NCI-H345 treated with DMSO at 0.1 percent for 48 hours (cell line): ENCODE results near the gene TXNL4B.

Experiments used
- DNase-seq: peaks from one replicate; lab custom pipeline; 2025; ENCODE audit not compliant: unreplicated experiment; lab: John Stamatoyannopoulos, UW

Gene TXNL4B

GRCh38 chr16:72093448-72094265, at the start of gene TXNL4B, which contains the start of gene DHX38:
TSS of gene TXNL4B (minus strand) at chr16:72093620. CDS start at chr16:72090749, 2,871 bp downstream.
TSS of gene DHX38 (plus strand) at chr16:72093847. CDS start at chr16:72096158, 2,311 bp downstream.
- DNase-seq = peak; percentile 87

- DNase-seq = no peak
These were observed 49.1 kb upstream of the TXNL4B start for GRCh38 chr16:72142476-72142875.

GRCh38 chr16:72139908-72140307, 46.5 kb upstream of the TXNL4B start:
- no peak for DNase-seq

DNA sequence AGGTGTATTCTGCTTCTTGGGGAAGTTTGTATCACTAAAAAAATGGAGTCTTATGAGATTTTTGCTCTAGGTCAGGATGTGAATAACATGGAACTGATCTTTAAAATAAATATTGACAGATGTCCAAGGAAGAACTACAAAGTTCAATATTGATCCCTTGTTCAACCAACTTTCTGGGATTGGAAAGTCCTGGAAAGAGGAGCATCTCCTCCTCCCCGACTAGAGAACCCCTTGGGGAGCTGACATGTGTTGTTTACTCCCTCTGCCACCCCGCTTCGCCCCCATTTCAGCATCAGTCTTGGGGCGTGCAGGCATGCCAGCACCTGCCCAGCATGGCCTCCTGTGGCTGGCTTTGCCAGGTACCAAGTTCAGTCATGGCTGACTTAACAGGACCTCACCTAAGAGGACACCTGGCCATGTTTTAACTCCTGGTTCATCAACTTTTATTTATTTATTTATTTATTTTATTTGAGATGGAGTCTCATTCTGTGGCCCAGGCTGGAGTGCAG, 44.7 kb upstream of the TXNL4B start:
- DNase-seq = no peak

GRCh38 chr16:72137380-72138063, 44.1 kb upstream of the TXNL4B start:
- DNase-seq = no peak

- no peak for DNase-seq
These were observed 41.1 kb upstream of the TXNL4B start for GRCh38 chr16:72134507-72134906.

- no peak for DNase-seq
These were observed 39.3 kb upstream of the TXNL4B start for GRCh38 chr16:72132726-72133125.

- DNase-seq = no peak
These were observed 37.6 kb upstream of the TXNL4B start for GRCh38 chr16:72131036-72131435.

- no peak for DNase-seq
These were observed 36.7 kb upstream of the TXNL4B start for GRCh38 chr16:72129976-72130656.

GRCh38 chr16:72128701-72129100, 35.3 kb upstream of the TXNL4B start:
- DNase-seq = no peak

DNA sequence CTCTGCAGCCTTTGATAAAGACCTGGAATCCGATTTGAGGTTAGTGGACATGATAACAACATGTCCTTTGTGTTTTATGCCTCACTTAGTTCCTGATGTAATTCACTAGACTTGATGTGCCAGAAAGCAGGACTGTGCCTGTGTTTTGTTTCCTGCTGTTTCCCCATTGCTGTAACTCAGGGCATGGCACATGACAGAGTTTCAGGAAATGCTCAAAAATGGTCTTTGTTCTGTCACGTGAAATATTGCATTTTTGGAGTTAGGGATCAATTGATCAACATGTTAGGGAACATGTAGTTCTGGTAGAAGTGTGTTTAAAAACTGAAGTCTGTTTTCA, 33.0 kb upstream of the TXNL4B start:
- no peak for DNase-seq

DNA sequence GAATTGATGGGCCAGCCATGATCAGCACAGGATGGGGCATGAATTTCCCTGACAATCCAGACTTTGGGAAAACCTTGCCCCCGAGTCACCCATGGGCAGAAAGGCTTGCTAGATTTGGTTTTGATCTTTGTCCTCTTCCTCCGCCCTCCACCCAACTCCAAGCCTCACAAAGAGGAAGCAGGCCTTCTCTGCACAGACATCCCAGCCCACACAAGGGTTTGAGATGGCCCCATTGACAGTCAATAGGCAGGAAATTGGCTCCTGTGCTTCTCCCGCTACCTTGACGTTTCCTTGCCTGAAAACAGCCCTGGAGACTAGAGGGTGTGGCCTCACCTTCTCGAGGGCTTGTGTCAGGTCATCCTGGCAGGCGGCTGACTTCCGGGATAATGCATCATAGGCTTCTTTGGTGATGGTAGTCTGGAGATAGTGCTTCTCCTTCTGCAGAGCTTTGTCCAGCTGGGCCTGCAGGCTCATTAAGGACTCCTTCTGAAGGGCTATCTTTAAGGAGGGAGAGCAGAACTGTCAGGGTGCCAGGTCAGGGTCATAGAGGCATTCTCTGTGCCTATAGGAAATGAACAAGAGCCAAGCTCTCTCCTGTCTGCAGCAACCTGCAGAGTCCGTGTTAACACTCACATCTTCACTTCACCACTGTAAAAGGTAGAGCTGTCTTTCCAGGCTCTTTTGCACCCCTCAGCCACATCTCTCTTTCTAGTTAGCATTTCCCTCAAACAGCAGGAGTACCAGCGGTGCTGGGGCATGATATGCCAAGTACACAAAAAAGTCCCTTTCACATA, 32.4 kb upstream of the TXNL4B start:
- DNase-seq = no peak

DNA sequence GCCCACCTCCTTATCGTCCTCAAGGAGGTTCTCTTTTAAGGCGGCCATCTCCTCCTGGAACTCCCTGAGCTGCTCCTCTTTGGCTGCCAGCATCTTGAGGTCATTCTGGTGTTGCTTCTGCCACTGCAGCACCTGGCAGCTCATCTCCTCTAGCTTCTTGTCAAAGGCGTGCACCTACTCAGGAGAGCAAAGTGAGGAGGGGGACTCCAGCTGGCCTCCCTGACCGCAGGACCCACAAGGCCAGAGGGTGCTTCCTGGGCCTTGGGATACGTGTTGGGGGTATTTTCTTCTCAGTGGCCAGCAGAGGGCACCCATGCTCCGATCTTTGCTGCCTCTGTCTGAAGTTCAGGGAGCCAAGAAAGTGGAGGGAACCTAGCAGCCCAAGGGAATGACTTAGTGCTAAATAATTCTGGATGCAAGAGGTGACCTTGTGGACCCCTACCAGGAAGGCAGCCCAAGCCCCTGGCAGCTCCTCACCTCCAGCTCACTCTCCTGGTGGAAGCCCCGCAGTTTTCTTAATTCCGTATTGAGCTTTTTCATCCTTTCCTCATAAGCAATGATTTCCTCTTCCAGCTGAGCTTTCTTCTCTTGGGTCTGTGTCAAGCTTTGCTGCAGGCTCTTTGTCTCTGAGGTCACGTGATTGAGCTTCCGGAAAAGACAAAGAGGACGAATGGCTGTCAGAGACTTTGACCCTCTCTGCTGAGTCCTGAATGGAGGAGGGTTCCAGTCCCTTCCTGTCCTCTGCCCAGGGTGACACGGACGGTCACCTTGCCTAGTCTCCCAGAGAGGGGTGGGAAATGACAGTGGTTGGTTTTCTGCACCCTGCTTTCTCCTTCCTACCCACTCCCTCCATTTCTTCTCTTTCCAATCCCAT, 31.6 kb upstream of the TXNL4B start:
- peak; percentile 49 for DNase-seq

DNA sequence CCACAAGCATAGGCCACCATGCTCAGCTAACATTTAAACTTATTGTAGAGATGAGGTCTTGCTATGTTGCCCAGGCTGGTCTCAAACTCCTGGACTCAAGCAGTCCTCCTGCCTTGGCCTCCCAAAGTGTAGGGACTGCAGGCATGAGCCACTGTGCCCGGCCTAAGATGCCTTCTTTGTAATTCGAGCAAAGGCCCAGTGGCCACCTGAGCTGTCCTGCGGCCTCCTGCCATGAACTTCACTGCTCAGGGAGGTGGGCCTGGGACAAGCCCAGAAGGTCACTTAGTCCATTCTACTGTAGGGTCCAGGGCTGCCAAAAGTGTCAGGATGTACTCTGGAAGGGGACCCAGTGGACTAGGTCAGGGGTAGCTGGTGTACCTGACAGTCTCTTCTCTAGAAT, 30.7 kb upstream of the TXNL4B start:
- no peak for DNase-seq

GRCh38 chr16:72123426-72123825, 30.0 kb upstream of the TXNL4B start:
- DNase-seq = no peak

DNA sequence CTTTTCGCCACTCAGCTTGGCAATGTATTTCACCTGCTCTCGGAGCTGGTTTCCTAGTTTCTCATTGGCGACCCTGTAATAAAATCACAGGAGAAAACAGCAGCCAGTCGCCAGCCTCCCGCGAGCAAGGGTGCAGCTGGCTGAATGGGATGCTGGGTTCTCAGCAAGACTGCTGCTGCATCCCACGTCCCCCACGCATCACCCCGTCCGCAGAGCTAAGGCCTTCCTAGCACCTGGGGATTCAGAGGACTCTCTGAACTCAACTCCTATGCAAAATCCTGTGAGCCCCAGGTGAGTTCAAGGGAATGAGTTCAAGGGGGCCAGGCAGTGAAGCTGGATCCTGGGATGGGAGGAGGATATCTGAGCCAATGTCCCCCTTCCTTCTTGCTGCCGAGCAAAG, 29.5 kb upstream of the TXNL4B start:
- no peak for DNase-seq

DNA sequence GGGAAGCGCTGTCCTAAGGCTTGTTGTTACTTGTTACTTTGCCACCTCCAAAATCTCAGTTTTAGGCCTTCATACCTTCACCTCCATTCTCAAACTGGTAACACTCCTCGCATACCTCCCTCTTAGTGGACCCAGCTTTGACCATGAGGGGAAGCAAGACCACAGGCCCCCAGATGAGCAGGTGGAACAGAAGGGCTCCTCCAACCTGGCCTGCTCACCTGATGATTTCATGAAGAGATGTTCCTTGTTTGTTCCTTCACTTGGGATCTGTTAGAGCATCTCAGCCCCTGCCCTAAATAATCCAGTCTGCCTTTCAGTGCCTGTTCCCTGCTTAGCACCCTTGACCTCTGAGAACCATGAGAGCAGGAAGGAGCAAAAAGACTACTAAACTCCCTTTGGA, 28.9 kb upstream of the TXNL4B start:
- no peak for DNase-seq

GRCh38 chr16:72120026-72120425, 26.6 kb upstream of the TXNL4B start:
- DNase-seq = no peak

DNA sequence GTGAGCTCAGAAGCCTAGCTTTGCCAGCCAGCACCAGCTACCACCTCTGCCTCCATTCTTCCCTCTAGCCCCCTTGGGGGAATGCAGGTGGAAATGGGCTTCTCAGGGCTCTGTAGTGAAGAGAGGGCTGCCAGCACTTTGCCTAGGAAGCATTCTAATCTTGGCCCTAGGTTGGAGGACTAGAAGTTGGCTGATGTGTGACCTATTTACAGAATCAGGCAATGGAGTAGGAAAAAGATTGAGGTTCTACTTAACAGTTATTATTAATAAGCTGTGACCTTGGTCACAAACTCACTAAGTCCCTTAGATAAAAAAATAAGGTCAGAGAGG, 20.2 kb upstream of the TXNL4B start:
- DNase-seq = no peak
